ENCODE data around the gene CHSY3. TPM values are rescaled to one million over a fixed set of nuclear protein-coding genes. Genes with fewer than 3 reads are reported as not detected.

The CHSY3 gene
- total and polyA plus RNA-seq, 4 donors, result 0.40 to 7.7 (median 2.1) TPM

DNA sequence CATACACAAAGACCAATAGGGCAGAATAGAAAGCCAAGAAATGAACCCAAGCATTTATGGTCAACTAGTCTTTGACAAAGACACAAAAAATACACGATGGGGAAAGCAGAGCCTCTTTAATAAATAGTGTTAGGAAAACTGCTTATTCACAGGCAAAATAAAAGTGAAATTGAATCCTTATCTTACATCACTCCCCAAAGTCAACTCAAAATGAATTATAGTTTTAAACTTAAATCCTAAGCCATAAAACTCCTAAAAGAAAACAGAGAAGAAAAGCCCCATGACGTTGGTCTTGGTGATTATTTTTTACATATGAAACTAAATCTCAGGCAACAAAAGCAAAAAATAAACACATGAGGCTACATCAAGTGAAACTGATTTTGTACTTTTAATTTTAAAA is 46.8 kb downstream of the CHSY3 start (continued):
- TF ChIP-seq, protein P1, sequence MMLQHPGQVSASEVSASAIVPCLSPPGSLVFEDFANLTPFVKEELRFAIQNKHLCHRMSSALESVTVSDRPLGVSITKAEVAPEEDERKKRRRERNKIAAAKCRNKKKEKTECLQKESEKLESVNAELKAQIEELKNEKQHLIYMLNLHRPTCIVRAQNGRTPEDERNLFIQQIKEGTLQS (IDR thresholded peaks at IDR 0.05), result no peak

DNA sequence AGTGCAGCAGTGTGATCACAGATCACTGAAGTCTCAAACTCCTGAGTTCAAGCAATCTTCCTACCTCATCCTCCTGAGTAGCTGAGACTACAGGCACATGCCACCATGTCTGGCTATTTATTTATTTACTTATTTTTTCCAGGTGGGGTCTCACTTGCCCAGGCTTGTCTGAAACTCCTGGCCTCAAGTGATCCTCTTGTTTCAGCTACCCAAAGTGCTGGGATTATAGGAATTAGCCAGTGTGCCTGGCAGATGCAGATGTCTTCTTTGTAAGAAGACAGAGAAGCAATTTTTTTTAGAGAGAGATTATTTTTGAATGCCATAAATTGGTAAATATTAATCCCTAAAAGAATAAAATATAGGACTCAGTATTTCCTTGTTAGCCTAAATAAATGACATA is 54.3 kb downstream of the CHSY3 start:
- Histone ChIP-seq H3K9me3 (ENCODE audit: control insufficient read depth in 4 of 4, low read length in 3 of 4) (no peaks in the 10 kb centered on the region), H3K9ac (ENCODE audit: low read depth in 1 of 2, low read length in 2 of 2) (no peak overlapping the region), H3K4me1 (ENCODE audit: control insufficient read depth in 4 of 4, insufficient read depth in 4 of 4, low read length in 3 of 4) (peaks cover 0 to 3% (median 0%) of the 10 kb centered on the region in 4 donors), H3K4me3 (ENCODE audit: low read depth in 1 of 3, low read length in 3 of 3) (no peak overlapping the region), H3K36me3 (ENCODE audit: control insufficient read depth in 4 of 4, insufficient read depth in 3 of 4, low read depth in 1 of 4, low read length in 3 of 4) (no peaks in the 10 kb centered on the region), H3K27ac (ENCODE audit: low read depth in 1 of 2, low read length in 2 of 2) (no peak overlapping the region), H3K27me3 (ENCODE audit: control insufficient read depth in 4 of 4, insufficient read depth in 4 of 4, low read length in 3 of 4) (no peaks in the 10 kb centered on the region)
- TF ChIP-seq HNF4G (IDR thresholded peaks at IDR 0.05) (no peak), RXRA (IDR thresholded peaks at IDR 0.05) (no peak), GABPA (IDR thresholded peaks at IDR 0.05 in 1 of 2, conservative IDR thresholded peaks at IDR 0.05 in 1 of 2) (no peak), TAF1 (conservative IDR thresholded peaks at IDR 0.05) (no peak), FOXA2 (IDR thresholded peaks at IDR 0.05) (no peak), YY1 (IDR thresholded peaks at IDR 0.05) (no peak), HNF4A (conservative IDR thresholded peaks at IDR 0.05) (no peak), JUND (IDR thresholded peaks at IDR 0.05) (no peak), NR2F2 (IDR thresholded peaks at IDR 0.05) (no peak), SP1 (IDR thresholded peaks at IDR 0.05) (no peak), EGR1 (IDR thresholded peaks at IDR 0.05; ENCODE audit: low read depth in 2 of 2) (no peak), RAD21 (IDR thresholded peaks at IDR 0.05) (no peak), FOXA1 (IDR thresholded peaks at IDR 0.05) (no peak)
- TF ChIP-seq, protein P2, sequence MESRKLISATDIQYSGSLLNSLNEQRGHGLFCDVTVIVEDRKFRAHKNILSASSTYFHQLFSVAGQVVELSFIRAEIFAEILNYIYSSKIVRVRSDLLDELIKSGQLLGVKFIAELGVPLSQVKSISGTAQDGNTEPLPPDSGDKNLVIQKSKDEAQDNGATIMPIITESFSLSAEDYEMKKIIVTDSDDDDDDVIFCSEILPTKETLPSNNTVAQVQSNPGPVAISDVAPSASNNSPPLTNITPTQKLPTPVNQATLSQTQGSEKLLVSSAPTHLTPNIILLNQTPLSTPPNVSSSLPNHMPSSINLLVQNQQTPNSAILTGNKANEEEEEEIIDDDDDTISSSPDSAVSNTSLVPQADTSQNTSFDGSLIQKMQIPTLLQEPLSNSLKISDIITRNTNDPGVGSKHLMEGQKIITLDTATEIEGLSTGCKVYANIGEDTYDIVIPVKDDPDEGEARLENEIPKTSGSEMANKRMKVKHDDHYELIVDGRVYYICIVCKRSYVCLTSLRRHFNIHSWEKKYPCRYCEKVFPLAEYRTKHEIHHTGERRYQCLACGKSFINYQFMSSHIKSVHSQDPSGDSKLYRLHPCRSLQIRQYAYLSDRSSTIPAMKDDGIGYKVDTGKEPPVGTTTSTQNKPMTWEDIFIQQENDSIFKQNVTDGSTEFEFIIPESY (IDR thresholded peaks at IDR 0.05), result no peak
- TF ChIP-seq, protein P3, sequence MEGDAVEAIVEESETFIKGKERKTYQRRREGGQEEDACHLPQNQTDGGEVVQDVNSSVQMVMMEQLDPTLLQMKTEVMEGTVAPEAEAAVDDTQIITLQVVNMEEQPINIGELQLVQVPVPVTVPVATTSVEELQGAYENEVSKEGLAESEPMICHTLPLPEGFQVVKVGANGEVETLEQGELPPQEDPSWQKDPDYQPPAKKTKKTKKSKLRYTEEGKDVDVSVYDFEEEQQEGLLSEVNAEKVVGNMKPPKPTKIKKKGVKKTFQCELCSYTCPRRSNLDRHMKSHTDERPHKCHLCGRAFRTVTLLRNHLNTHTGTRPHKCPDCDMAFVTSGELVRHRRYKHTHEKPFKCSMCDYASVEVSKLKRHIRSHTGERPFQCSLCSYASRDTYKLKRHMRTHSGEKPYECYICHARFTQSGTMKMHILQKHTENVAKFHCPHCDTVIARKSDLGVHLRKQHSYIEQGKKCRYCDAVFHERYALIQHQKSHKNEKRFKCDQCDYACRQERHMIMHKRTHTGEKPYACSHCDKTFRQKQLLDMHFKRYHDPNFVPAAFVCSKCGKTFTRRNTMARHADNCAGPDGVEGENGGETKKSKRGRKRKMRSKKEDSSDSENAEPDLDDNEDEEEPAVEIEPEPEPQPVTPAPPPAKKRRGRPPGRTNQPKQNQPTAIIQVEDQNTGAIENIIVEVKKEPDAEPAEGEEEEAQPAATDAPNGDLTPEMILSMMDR (IDR thresholded peaks at IDR 0.05; ENCODE audit: low read depth, low read length, missing input control), result no peak
- TF ChIP-seq, protein P4, sequence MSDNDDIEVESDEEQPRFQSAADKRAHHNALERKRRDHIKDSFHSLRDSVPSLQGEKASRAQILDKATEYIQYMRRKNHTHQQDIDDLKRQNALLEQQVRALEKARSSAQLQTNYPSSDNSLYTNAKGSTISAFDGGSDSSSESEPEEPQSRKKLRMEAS (IDR thresholded peaks at IDR 0.05), result no peak
- TF ChIP-seq, protein P5, sequence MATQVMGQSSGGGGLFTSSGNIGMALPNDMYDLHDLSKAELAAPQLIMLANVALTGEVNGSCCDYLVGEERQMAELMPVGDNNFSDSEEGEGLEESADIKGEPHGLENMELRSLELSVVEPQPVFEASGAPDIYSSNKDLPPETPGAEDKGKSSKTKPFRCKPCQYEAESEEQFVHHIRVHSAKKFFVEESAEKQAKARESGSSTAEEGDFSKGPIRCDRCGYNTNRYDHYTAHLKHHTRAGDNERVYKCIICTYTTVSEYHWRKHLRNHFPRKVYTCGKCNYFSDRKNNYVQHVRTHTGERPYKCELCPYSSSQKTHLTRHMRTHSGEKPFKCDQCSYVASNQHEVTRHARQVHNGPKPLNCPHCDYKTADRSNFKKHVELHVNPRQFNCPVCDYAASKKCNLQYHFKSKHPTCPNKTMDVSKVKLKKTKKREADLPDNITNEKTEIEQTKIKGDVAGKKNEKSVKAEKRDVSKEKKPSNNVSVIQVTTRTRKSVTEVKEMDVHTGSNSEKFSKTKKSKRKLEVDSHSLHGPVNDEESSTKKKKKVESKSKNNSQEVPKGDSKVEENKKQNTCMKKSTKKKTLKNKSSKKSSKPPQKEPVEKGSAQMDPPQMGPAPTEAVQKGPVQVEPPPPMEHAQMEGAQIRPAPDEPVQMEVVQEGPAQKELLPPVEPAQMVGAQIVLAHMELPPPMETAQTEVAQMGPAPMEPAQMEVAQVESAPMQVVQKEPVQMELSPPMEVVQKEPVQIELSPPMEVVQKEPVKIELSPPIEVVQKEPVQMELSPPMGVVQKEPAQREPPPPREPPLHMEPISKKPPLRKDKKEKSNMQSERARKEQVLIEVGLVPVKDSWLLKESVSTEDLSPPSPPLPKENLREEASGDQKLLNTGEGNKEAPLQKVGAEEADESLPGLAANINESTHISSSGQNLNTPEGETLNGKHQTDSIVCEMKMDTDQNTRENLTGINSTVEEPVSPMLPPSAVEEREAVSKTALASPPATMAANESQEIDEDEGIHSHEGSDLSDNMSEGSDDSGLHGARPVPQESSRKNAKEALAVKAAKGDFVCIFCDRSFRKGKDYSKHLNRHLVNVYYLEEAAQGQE (IDR thresholded peaks at IDR 0.05), result no peak
- DNase-seq (ENCODE audit: low spot score), result no peak

Data from liver (tissue), 9 donors.